ENCODE measurements around the gene PLCD4.

The PLCD4 gene

DNA sequence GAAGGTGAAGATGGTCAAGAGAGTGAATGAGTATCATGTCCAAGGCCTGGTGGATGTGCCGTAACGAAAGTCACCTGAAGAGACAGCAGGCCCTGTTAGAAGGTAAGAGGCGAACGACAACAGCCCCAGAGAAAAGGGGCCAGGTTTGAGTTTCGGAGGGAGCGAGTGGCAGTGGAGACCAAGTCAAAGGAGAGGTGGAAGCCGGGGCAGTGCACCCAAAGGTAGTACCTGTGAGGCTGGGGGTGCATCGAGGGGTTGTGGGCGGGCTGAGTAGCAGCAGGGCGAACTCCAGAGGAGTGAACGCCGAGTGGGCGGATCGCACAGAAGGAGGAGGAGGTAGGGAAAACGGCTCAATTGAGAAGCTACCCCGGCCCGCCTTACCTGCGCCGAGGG lies 39.9 kb upstream of the PLCD4 start:
- DNase-seq (ENCODE audit: low read depth), result no peak
- peak overlapping the region; percentile 75 for H3K4me3 ChIP-seq (ENCODE audit: low read depth, low read length)
- TF ChIP-seq POLR2A (IDR thresholded peaks at IDR 0.05; ENCODE audit: extremely low read depth, insufficient read length), result no peak
- TF ChIP-seq, protein P1, sequence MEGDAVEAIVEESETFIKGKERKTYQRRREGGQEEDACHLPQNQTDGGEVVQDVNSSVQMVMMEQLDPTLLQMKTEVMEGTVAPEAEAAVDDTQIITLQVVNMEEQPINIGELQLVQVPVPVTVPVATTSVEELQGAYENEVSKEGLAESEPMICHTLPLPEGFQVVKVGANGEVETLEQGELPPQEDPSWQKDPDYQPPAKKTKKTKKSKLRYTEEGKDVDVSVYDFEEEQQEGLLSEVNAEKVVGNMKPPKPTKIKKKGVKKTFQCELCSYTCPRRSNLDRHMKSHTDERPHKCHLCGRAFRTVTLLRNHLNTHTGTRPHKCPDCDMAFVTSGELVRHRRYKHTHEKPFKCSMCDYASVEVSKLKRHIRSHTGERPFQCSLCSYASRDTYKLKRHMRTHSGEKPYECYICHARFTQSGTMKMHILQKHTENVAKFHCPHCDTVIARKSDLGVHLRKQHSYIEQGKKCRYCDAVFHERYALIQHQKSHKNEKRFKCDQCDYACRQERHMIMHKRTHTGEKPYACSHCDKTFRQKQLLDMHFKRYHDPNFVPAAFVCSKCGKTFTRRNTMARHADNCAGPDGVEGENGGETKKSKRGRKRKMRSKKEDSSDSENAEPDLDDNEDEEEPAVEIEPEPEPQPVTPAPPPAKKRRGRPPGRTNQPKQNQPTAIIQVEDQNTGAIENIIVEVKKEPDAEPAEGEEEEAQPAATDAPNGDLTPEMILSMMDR (IDR thresholded peaks at IDR 0.05; ENCODE audit: low read depth, low read length), result no peak
- no peak for TF ChIP-seq MYC (IDR thresholded peaks at IDR 0.05; ENCODE audit: low read depth, low read length)
- TF ChIP-seq, protein P2, sequence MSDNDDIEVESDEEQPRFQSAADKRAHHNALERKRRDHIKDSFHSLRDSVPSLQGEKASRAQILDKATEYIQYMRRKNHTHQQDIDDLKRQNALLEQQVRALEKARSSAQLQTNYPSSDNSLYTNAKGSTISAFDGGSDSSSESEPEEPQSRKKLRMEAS (IDR thresholded peaks at IDR 0.05; ENCODE audit: low read depth, low read length), result no peak

DNA sequence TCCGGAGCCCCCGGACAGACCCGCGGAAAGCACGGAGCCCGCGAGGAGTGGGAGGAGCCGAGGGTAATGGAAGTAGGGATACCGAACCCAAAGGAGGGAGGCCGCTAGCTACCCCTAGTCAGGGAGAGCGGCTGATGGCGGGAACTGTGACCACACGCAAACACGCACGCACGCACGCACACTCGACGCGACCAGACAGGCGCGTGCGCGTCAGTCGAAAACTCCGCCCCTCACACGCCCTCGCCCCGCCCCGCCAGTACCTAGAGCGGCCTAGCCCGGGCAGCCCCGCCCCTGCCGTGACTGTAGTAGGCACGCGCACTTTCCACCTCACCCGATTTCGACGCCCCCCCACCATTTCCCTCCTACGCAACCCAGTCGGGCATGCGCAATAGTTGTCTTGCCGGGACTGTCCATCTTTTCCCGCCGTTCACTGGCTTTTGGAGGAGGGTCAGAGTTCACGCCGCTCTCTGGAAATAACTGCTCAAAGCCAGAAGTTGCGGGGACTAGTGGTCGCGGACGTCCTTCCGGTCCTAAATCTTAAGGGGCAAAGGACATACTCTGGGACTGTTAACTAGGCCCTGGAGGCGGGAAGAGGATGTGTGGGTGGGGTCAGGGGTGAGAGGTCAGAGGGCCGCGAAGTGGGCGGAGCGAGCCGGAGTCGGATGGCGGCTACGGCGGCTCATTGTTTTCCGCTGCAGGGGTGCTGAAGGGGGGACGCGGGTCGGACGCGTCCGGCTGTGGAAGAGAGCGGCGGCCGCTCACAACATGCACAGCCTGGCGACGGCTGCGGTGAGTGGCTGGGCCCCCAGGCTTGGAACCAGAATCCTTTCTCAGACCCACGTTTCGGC lies 39.3 kb upstream of the PLCD4 start, which contains the start of the genes CNOT9 and USP37:
CNOT9 (plus strand) TSS at position 650 of the 848 bp plus-strand sequence; CDS start at position 766, 116 bp downstream.
USP37 (minus strand) TSS at position 162 of the 848 bp plus-strand sequence. CDS start 9,698 bp downstream, outside the sequence.
- peak within 1 kb of the TSS; percentile 97 for H3K4me3 ChIP-seq (ENCODE audit: low read depth, low read length)
- peak; percentile 87 for TF ChIP-seq MYC (IDR thresholded peaks at IDR 0.05; ENCODE audit: low read depth, low read length)
- TF ChIP-seq, protein P1 (IDR thresholded peaks at IDR 0.05; ENCODE audit: low read depth, low read length), result no peak
- TF ChIP-seq, protein P2 (IDR thresholded peaks at IDR 0.05; ENCODE audit: low read depth, low read length), result peak; percentile 86
- TF ChIP-seq POLR2A (IDR thresholded peaks at IDR 0.05; ENCODE audit: extremely low read depth, insufficient read length), result peak; percentile 72
- peak; percentile 99 for DNase-seq (ENCODE audit: low read depth)

DNA sequence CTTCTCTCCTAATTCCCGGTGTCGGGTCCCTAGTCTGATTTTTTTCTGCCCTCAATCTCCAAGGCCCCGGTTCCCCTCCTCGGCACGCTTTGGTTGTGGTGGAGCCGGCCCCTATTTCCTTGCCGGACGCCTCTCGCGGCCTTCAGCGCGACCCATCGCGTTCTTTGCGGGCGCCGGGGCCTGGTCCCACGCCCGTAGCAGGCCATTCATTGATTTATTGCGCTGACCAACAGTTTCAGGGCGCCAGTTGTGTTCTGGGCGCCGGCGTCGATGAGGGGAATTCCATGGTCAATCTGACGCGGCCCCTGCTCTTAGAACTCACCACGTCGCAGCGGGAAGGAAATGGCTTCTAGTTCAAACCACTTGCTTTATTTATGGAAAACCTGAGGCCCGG lies 38.7 kb upstream of the PLCD4 start:
- peak; percentile 76 for DNase-seq (ENCODE audit: low read depth)
- TF ChIP-seq, protein P2 (IDR thresholded peaks at IDR 0.05; ENCODE audit: low read depth, low read length), result no peak
- TF ChIP-seq MYC (IDR thresholded peaks at IDR 0.05; ENCODE audit: low read depth, low read length), result no peak
- no peak for TF ChIP-seq POLR2A (IDR thresholded peaks at IDR 0.05; ENCODE audit: extremely low read depth, insufficient read length)
- TF ChIP-seq, protein P1 (IDR thresholded peaks at IDR 0.05; ENCODE audit: low read depth, low read length), result no peak
- H3K4me3 ChIP-seq (ENCODE audit: low read depth, low read length), result peak overlapping the region; percentile 97

DNA sequence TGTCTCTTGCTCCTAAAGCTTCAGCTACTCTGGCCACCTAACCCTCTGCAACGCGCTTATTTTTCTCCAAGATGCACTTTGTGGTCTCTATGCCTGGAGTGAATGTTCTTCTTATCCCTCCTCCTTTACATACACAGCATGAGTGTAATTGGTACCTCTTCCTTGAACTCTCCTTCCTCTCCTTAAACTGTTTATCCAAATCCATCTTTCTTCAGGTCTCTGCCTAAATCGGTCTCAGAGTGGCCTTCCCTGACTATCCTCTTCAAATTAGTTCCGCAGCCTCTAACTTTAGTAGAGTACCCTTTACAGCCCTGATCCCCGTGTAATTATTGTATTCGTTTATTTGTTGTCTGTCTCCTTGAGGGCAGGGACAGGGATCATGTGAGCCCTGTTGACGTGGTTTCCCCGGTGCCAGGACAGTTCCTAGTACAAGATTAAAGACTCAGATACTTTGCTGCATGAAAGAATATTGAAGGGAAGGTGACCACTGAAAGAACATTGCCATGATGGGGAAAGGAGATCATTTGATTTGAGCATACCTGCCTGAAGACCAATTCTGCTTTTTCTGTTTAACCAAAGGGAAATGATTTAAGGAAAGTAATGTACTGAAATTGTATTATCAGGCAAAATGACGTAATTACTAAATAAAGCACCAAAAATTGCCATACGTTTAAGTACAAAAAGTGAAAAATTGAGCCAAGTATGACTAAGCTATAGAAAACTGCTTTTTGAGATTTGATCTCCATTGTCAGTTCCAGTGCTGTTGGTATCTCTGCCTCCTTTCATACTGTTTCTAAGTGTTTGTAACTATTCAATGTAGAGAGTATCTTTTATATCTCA lies 37.8 kb upstream of the PLCD4 start:
- DNase-seq (ENCODE audit: low read depth), result peak; percentile 30
- H3K4me3 ChIP-seq (ENCODE audit: low read depth, low read length), result peak overlapping the region; percentile 97
- TF ChIP-seq MYC (IDR thresholded peaks at IDR 0.05; ENCODE audit: low read depth, low read length), result no peak
- TF ChIP-seq, protein P2 (IDR thresholded peaks at IDR 0.05; ENCODE audit: low read depth, low read length), result no peak

DNA sequence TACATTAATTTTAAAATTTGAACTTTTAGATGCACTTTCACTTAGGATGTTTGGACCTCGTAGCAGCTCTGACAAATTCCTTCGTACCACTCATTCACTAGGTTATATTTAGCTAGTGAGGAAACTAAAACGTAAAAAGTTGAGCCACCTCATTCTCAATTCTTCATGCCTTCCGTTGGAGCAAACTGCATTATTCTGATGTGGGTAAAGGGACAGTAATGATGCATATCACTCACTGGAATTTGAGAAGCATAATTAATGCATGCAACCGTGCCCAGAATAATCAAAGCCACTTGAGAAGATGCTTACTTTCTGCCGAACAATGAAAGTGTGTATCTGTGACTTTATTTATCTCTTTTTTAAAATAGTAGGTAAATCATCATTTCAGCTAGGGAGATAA lies 36.8 kb upstream of the PLCD4 start:
- no peak for TF ChIP-seq POLR2A (IDR thresholded peaks at IDR 0.05; ENCODE audit: extremely low read depth, insufficient read length)
- TF ChIP-seq, protein P2 (IDR thresholded peaks at IDR 0.05; ENCODE audit: low read depth, low read length), result no peak
- TF ChIP-seq, protein P1 (IDR thresholded peaks at IDR 0.05; ENCODE audit: low read depth, low read length), result no peak
- TF ChIP-seq MYC (IDR thresholded peaks at IDR 0.05; ENCODE audit: low read depth, low read length), result no peak
- H3K4me3 ChIP-seq (ENCODE audit: low read depth, low read length), result peak overlapping the region; percentile 97
- no peak for DNase-seq (ENCODE audit: low read depth)

All from NB4 (cell line).